ENCODE data around the gene RAB5B. TPM values are rescaled to one million over a fixed set of nuclear protein-coding genes. Genes with fewer than 3 reads are reported as not detected.
A peak's percentile ranks its signal among the peaks of the same experiment; 100 is the strongest.

Gene RAB5B
- total and polyA plus RNA-seq, 10 of the 15 experiments (the other 5 are each of a cell fraction or from before 2014, with no cell fraction given), result 7.5 to 149 (median 37.8) TPM

GRCh38 chr12:56041552-56042429 is 67.9 kb downstream of the RAB5B start, which contains the start of gene RPS26 (continued):
- TF ChIP-seq FOS (IDR thresholded peaks at IDR 0.05; ENCODE audit: borderline replicate concordance, extremely low read depth, insufficient read length) (no peak), SMARCA5 (IDR thresholded peaks at IDR 0.05) (peak; percentile 31; the same call in 1 of the 2 replicates), FOXM1 (IDR thresholded peaks at IDR 0.05; ENCODE audit: low read depth, low read length) (peak; percentile 89; the same call in 1 of the 2 replicates), NR2C2 (IDR thresholded peaks at IDR 0.05; ENCODE audit: borderline replicate concordance, control insufficient read depth, insufficient read length, low read depth) (peak; percentile 91), MTA3 (IDR thresholded peaks at IDR 0.05; ENCODE audit: borderline replicate concordance, low read length) (0 out of 2 replicates have a peak, but pooled peaks have one; percentile 71), MEF2B (IDR thresholded peaks at IDR 0.05; ENCODE audit: partially characterized antibody, poor library complexity, severe bottlenecking) (peak; percentile 85), EP300 (IDR thresholded peaks at IDR 0.05; ENCODE audit: borderline replicate concordance in 1 of 2, control insufficient read depth in 1 of 2, low read depth in 2 of 2, low read length in 2 of 2) (peak in 1 of 2 experiments; percentile 60; a peak in 2 of 4 replicates), ZNF24 (IDR thresholded peaks at IDR 0.05) (no peak), HDGF (IDR thresholded peaks at IDR 0.05) (no peak), ZBTB40 (IDR thresholded peaks at IDR 0.05; ENCODE audit: borderline replicate concordance) (peak; percentile 99)
- TF ChIP-seq, protein P1, sequence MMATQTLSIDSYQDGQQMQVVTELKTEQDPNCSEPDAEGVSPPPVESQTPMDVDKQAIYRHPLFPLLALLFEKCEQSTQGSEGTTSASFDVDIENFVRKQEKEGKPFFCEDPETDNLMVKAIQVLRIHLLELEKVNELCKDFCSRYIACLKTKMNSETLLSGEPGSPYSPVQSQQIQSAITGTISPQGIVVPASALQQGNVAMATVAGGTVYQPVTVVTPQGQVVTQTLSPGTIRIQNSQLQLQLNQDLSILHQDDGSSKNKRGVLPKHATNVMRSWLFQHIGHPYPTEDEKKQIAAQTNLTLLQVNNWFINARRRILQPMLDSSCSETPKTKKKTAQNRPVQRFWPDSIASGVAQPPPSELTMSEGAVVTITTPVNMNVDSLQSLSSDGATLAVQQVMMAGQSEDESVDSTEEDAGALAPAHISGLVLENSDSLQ (IDR thresholded peaks at IDR 0.05), result peak; percentile 71
- TF ChIP-seq, protein P2, sequence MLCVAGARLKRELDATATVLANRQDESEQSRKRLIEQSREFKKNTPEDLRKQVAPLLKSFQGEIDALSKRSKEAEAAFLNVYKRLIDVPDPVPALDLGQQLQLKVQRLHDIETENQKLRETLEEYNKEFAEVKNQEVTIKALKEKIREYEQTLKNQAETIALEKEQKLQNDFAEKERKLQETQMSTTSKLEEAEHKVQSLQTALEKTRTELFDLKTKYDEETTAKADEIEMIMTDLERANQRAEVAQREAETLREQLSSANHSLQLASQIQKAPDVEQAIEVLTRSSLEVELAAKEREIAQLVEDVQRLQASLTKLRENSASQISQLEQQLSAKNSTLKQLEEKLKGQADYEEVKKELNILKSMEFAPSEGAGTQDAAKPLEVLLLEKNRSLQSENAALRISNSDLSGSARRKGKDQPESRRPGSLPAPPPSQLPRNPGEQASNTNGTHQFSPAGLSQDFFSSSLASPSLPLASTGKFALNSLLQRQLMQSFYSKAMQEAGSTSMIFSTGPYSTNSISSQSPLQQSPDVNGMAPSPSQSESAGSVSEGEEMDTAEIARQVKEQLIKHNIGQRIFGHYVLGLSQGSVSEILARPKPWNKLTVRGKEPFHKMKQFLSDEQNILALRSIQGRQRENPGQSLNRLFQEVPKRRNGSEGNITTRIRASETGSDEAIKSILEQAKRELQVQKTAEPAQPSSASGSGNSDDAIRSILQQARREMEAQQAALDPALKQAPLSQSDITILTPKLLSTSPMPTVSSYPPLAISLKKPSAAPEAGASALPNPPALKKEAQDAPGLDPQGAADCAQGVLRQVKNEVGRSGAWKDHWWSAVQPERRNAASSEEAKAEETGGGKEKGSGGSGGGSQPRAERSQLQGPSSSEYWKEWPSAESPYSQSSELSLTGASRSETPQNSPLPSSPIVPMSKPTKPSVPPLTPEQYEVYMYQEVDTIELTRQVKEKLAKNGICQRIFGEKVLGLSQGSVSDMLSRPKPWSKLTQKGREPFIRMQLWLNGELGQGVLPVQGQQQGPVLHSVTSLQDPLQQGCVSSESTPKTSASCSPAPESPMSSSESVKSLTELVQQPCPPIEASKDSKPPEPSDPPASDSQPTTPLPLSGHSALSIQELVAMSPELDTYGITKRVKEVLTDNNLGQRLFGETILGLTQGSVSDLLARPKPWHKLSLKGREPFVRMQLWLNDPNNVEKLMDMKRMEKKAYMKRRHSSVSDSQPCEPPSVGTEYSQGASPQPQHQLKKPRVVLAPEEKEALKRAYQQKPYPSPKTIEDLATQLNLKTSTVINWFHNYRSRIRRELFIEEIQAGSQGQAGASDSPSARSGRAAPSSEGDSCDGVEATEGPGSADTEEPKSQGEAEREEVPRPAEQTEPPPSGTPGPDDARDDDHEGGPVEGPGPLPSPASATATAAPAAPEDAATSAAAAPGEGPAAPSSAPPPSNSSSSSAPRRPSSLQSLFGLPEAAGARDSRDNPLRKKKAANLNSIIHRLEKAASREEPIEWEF (IDR thresholded peaks at IDR 0.05; ENCODE audit: insufficient replicate concordance, low read depth, low read length), result no peak
- TF ChIP-seq, protein P3, sequence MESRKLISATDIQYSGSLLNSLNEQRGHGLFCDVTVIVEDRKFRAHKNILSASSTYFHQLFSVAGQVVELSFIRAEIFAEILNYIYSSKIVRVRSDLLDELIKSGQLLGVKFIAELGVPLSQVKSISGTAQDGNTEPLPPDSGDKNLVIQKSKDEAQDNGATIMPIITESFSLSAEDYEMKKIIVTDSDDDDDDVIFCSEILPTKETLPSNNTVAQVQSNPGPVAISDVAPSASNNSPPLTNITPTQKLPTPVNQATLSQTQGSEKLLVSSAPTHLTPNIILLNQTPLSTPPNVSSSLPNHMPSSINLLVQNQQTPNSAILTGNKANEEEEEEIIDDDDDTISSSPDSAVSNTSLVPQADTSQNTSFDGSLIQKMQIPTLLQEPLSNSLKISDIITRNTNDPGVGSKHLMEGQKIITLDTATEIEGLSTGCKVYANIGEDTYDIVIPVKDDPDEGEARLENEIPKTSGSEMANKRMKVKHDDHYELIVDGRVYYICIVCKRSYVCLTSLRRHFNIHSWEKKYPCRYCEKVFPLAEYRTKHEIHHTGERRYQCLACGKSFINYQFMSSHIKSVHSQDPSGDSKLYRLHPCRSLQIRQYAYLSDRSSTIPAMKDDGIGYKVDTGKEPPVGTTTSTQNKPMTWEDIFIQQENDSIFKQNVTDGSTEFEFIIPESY (IDR thresholded peaks at IDR 0.05), result peak; percentile 90
